Bone marrow (tissue), 2 donors: ENCODE measurements around the gene GNAQ.

Experiments
- DNase-seq, 2 donors: peaks; one replicate each; lab custom pipeline; 2025; lab: John Stamatoyannopoulos, UW

Gene GNAQ

GRCh38 chr9:77944556-77945243, 86.9 kb downstream of the GNAQ start:
- DNase-seq, result peak in 1 of 2 donors; percentile 76

GRCh38 chr9:77943057-77943456, 88.6 kb downstream of the GNAQ start:
- DNase-seq, result no peak

GRCh38 chr9:77939149-77939668, 92.4 kb downstream of the GNAQ start:
- no peak for DNase-seq

- no peak for DNase-seq
Observed at GRCh38 chr9:77938163-77938562, 93.4 kb downstream of the GNAQ start.

GRCh38 chr9:77935974-77936373, 95.6 kb downstream of the GNAQ start:
- peak in 1 of 2 donors; percentile 54 for DNase-seq

- DNase-seq, result no peak
Observed at GRCh38 chr9:77935211-77935610, 96.4 kb downstream of the GNAQ start.

GRCh38 chr9:77933976-77934375, 97.6 kb downstream of the GNAQ start:
- DNase-seq, result no peak

GRCh38 chr9:77933019-77933418, 98.6 kb downstream of the GNAQ start:
- DNase-seq, result no peak

GRCh38 chr9:77929942-77930341, 101.7 kb downstream of the GNAQ start:
- DNase-seq, result no peak

GRCh38 chr9:77927265-77927664, 104.3 kb downstream of the GNAQ start:
- no peak for DNase-seq

- peak in 1 of 2 donors; percentile 62 for DNase-seq
Observed at GRCh38 chr9:77926371-77926878, 105.2 kb downstream of the GNAQ start.

- DNase-seq, result no peak
Observed at GRCh38 chr9:77922591-77922990, 109.0 kb downstream of the GNAQ start.

GRCh38 chr9:77917800-77918199, 113.8 kb downstream of the GNAQ start:
- DNase-seq, result no peak

- DNase-seq, result no peak
Observed at GRCh38 chr9:77916820-77917219, 114.8 kb downstream of the GNAQ start.

- DNase-seq, result peak in 1 of 2 donors; percentile 32
Observed at GRCh38 chr9:77916410-77916819, 115.2 kb downstream of the GNAQ start.

- no peak for DNase-seq
Observed at GRCh38 chr9:77915744-77916143, 115.9 kb downstream of the GNAQ start.

- DNase-seq, result no peak
Observed at GRCh38 chr9:77912895-77913693, 118.5 kb downstream of the GNAQ start.

GRCh38 chr9:77911928-77912327, 119.7 kb downstream of the GNAQ start:
- no peak for DNase-seq

- peak in 1 of 2 donors; percentile 40 for DNase-seq
Observed at GRCh38 chr9:77910194-77910621, 121.4 kb downstream of the GNAQ start.

GRCh38 chr9:77909306-77909705, 122.3 kb downstream of the GNAQ start:
- DNase-seq, result peak in 1 of 2 donors; percentile 91

- no peak for DNase-seq
Observed at GRCh38 chr9:77908293-77908692, 123.3 kb downstream of the GNAQ start.

- DNase-seq, result no peak
Observed at GRCh38 chr9:77907585-77907984, 124.0 kb downstream of the GNAQ start.

GRCh38 chr9:77906991-77907390, 124.6 kb downstream of the GNAQ start:
- no peak for DNase-seq
